ENCODE measurements around the gene GP1BB.
"Not testable (repeated sequence)": the region's sequence is repeated elsewhere in the genome, so short reads cannot be mapped to it uniquely, and the experiment has no call there.

The GP1BB gene

GRCh38 chr22:19714312-19715187, 8.8 kb upstream of the GP1BB start, which contains the start of gene SEPTIN5:
Gene SEPTIN5 (plus strand): TSS chr22:19714503. CDS start chr22:19714589, 86 bp downstream.
- no peak for DNase-seq

DNA sequence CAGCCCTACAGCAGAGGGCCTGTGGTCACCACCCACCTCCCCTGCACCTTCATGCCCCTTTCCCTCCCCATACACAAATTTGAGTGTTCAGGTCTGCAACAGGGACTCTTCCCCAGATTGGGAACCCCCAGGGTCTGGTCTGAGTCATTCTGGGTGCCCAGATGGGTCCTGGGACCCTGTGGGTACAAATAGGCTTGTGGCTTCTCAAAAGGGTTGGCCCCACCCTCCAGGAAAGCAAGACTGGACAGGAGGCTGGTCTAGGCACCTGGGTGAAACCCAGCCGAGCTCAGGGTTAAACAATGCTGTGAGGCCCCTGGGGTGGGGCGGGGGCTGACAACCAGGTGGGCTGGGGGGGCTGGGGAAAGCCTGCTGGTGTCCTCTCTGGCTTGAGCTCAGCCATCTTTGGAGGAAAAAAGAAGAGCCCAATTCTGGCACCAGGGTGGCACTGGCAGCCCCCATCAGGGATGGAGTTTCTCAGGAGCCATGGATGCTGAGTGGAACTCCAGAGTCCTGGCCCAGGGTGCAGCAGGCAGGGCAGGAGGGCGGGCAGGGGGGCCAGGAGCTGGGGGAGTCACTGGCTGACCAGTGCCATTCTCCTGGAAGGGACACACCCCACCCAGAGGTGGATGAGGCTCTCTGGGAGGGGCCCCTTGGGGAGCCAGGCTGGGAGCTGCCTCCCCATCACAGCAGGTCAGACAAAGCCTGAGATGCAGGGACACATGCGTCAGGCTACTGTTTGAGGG, 8.0 kb upstream of the GP1BB start:
- DNase-seq = no peak

GRCh38 chr22:19716041-19716828, 7.1 kb upstream of the GP1BB start:
- no peak for DNase-seq

DNA sequence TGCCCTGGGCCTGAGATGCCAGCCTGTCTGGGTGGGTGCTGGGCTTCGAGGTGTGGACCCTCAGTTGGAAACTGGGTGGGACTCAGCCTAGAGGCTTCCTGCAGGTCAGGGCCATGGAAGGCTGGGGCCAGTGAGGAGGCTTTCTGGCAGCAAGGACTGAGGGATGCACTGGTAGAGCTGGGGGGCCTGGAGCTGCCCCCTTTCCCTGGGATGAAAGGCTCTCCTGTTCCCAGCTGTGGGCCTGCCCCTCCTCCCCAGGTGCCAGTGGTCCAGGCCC, 6.6 kb upstream of the GP1BB start:
- no peak for DNase-seq

- DNase-seq = no peak
These were observed 6.2 kb upstream of the GP1BB start for GRCh38 chr22:19717181-19717580.

GRCh38 chr22:19717691-19718455, 5.5 kb upstream of the GP1BB start:
- peak in 1 of 2 experiments; percentile 62 for DNase-seq

- DNase-seq = no peak
These were observed 4.8 kb upstream of the GP1BB start for GRCh38 chr22:19718456-19719049.

- DNase-seq = no peak
These were observed 4.3 kb upstream of the GP1BB start for GRCh38 chr22:19719050-19719482.

DNA sequence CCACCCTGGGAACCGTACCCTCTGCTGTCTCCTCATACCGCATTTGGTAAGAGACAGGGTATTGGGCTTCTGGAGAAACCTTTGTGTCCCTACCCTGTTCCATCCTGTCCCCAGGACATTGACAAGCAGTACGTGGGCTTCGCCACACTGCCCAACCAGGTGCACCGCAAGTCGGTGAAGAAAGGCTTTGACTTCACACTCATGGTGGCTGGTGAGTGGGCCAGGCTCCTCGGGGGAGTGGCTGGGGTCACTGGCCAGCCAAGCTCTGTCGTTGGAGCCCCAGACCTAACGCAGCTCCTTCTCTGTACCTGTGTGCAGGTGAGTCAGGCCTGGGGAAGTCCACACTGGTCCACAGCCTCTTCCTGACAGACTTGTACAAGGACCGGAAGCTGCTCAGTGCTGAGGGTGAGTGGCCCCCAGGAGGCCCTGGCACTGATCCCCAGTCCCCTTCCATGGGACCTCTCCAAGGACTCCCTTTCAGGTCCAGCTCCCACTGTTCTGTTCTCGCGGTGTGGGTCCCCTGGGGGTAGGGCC, 3.8 kb upstream of the GP1BB start:
- DNase-seq = no peak

DNA sequence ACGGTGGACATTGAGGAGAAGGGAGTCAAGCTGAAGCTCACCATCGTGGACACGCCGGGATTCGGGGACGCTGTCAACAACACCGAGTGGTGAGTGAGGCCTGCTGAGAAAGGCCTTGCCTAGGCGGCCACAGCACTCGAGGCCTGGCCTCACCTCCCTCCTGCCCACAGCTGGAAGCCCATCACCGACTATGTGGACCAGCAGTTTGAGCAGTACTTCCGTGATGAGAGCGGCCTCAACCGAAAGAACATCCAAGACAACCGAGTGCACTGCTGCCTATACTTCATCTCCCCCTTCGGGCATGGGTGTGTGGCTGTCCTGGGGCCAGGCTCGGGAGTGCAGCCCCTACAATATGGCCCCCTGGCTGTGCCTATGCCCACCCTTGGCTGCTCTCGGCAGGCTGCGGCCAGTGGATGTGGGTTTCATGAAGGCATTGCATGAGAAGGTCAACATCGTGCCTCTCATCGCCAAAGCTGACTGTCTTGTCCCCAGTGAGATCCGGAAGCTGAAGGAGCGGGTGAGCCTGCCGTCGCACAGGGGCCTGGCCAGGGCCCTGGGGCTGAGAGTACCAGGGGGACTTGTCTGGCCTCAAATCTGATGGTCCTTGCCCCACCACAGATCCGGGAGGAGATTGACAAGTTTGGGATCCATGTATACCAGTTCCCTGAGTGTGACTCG, 3.0 kb upstream of the GP1BB start:
- no peak for DNase-seq

DNA sequence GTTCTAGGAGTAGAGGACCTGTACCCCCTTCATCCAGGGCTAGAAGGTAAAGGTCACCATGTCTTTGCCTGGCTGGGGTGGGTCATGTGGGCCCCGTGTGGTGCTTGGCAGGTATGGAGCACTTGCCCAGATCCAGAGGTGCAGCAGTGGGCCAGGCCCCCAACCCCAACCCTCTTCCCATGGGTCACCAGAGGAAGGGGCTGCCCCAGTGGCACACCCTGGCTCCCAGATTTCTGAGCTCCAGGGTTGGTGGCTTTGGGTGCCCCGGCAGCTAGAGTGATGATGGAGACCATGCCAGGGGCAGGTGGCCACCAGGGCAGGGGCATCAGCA, 2.4 kb upstream of the GP1BB start:
- no peak for DNase-seq

GRCh38 chr22:19721330-19722177, 1.8 kb upstream of the GP1BB start:
- no peak for DNase-seq

GRCh38 chr22:19722178-19722981, 959 bp upstream of the GP1BB start:
- no peak for DNase-seq

DNA sequence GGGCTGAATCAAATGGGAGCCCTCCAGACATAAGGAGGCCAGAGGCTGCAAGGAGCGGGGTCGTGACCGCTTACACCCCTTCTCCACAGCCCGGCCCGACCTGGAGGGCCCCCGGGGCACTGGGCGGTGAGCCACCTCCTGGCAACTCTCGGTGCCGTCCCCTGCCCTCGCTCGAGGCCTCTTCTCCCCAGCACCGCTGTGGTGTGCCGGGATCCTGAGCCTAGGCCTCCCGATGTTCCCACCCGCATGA, 432 bp upstream of the GP1BB start:
- DNase-seq = no peak

- DNase-seq = peak; percentile 57 to 75
These were observed 866 bp downstream of the GP1BB start for GRCh38 chr22:19723983-19724827.

GRCh38 chr22:19724927-19725661, 1.8 kb downstream of the GP1BB start:
- DNase-seq = no peak

DNA sequence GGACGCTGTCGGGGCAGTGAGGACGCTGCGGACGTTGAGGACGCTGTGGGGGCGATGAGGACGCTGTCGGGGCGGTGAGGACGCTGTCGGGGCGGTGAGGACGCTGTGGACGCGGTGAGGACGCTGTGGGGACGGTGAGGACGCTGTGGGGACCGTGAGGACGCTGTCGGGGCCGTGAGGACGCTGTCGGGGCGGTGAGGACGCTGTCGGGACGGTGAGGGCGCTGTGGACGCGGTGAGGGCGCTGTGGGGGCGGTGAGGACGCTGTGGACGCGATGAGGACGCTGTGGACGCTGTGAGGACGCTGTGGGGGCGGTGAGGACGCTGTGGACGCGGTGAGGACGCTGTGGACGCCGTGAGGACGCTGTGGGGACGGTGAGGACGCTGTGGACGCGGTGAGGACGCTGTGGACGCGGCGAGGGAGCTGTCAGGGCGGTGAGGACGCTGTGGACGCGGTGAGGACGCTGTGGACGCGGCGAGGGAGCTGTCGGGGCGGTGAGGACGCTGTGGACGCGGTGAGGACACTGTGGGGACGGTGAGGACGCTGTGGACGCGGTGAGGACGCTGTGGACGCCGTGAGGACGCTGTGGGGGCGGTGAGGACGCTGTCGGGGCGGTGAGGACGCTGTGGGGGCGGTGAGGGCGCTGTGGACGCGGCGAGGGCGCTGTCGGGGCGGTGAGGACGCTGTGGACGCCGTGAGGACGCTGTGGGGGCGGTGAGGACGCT, 2.9 kb downstream of the GP1BB start:
- not testable (repeated sequence) for DNase-seq
